ENCODE data around the gene CSGALNACT2. TPM values are rescaled to one million over a fixed set of nuclear protein-coding genes. Genes with fewer than 3 reads are reported as not detected.

Gene CSGALNACT2
- total RNA-seq, 1 experiment from 2014 or later, result 5.1 TPM

DNA sequence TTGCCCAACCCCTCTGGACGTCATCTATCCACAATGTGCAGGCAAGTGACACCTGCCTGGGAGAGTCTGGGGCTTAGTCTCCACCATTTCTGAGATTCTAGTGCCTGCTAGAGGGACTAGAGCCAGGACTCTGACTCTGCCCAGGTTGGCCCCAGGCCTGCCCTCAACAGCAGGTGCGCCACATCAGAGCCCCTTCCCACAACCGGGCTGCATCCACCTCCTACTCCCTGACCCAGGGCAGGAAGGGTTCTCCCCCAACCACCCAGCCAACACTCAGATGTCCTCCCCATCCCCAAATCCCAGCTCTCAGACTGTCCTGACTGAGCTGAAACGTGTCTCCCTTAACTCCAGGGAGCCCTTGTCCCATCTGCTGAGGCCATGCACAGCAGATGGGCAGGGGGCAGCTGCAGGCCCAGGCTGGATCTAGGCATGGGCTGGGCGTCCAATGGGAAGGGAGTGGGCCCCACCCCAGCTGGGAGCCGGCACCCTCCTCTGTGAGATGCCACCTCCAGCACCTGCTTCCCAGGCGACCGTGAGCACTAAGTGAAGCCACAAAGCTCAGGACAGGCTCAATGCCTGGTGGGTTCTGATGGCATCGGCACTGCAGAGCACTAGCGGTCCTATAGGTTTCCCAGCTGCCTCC is 79.4 kb downstream of the CSGALNACT2 start:
- Mint-ChIP-seq H3K4me1 (peaks cover 12% of the 10 kb centered on the region), H3K27me3 (ENCODE audit: low read depth) (no peaks in the 10 kb centered on the region), H3K36me3 (no peaks in the 10 kb centered on the region), H3K9me3 (no peaks in the 10 kb centered on the region), H3K4me3 (no peak overlapping the region), H3K27ac (no peak overlapping the region; the same call in 1 of the 2 replicates)
- no peak for DNase-seq (ENCODE audit: low spot score)
- no peak for ATAC-seq
- TF ChIP-seq ATF6 (CRISPR knock-in tag; IDR thresholded peaks at IDR 0.05) (no peak), MLX (CRISPR knock-in tag; IDR thresholded peaks at IDR 0.05) (no peak)
- TF ChIP-seq, protein P1, sequence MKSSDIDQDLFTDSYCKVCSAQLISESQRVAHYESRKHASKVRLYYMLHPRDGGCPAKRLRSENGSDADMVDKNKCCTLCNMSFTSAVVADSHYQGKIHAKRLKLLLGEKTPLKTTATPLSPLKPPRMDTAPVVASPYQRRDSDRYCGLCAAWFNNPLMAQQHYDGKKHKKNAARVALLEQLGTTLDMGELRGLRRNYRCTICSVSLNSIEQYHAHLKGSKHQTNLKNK (CRISPR knock-in tag; IDR thresholded peaks at IDR 0.05), result no peak
- POLR2A ChIA-PET, result no interaction called here
- CTCF ChIA-PET, result interaction anchor here (0.9 to 2.8 kb wide), 7 partner anchors 9 to 466 kb away, joined by 3 to 12 read pairs (median 3); no protein-coding TSS in a partner anchor

DNA sequence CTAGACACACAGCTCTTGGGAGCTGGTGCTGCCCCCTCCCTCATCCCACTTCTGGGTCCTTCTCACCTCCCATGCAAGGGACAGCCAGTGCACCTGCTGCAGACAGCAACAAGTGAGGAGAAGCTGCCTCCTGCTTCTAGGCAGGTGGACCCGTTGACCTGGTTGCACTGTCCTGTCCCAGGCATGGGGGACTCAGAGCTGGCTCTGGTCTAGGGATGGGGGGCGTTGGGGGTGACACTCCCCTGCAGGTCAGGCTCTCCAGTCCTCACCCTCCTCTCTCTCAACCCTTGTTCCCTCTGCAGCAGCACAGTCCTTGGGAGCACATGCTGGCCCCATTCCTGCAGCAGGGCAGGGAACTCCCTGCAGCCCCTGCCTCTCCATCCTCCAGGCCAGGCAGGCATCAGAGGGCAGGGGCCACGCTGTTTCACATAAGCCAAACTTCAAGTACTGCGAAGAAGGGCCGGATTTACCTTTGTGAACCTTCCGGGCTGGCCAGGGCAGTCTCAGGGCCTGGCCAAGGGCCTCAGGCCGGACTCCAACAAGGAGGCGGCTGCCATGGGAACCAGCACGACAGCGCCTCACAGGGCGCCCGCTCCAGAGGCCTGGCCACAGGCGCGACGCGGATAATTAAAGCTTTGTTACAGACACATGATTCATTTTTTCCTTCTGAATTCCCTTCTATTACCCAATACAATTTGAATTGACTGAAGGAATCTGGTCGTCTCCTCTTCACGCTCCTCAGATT is 80.1 kb downstream of the CSGALNACT2 start:
- POLR2A ChIA-PET, result no interaction called here
- CTCF ChIA-PET, result interaction anchor here (0.9 to 2.8 kb wide), 6 partner anchors 12 to 465 kb away, joined by 3 to 12 read pairs (median 4); no protein-coding TSS in a partner anchor
- Mint-ChIP-seq H3K27ac (no peak overlapping the region), H3K36me3 (no peaks in the 10 kb centered on the region), H3K9me3 (no peaks in the 10 kb centered on the region), H3K27me3 (ENCODE audit: low read depth) (no peaks in the 10 kb centered on the region), H3K4me1 (peaks cover 12% of the 10 kb centered on the region), H3K4me3 (no peak overlapping the region)
- TF ChIP-seq NFE2L1 (CRISPR knock-in tag; IDR thresholded peaks at IDR 0.05), result no peak
- ATAC-seq (no peak), DNase-seq (ENCODE audit: low spot score) (no peak)

DNA sequence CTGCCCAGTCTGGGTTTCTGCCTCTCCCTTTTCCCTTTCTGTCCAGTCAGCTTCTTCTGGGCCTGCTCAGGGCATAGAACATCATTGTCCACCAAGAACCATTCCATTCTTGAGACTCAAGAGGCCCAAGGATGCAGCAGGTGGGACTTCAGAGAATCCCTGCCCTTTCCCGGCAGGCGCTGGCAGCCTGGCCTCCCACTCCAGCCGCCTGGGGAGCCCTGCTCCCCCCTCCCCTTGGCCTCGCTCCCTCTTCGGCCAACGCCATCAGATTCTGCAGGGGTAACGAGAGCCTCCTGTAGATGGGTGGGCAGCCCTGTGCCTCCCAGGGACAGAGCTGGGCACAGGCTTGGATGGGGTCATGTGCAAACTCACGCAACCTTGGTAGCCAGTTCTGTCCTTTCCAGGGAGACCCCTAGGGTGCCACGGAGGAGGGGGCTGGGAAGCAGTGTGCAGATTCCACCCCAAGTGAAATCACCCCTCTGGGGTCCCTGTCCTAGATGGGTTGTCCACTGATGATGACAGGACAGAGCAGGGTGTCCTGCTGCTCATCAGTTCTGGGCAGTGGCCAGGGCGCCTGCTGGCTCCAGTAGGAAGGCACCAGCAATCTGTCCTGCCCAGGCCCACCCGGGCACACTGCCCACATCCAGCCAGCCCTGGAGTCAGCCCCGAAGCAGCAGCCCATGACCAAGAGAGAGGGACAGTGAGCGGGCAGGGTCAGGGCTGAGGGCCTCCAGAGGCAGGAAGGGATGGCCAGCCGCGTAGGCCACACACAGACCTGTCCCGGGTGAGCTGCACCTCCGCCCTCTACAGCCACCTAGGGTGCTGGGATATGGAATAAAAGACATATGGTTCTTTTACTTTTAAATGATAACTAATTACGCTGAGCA is 80.9 kb downstream of the CSGALNACT2 start:
- ChIA-PET POLR2A (no interaction called here), CTCF (interaction anchor here (0.8 to 2.8 kb wide), 6 partner anchors 14 to 464 kb away, joined by 3 to 12 read pairs (median 4); no protein-coding TSS in a partner anchor)
- Mint-ChIP-seq H3K27me3 (ENCODE audit: low read depth) (no peaks in the 10 kb centered on the region), H3K4me3 (no peak overlapping the region), H3K27ac (no peak overlapping the region), H3K4me1 (peaks cover 12% of the 10 kb centered on the region), H3K36me3 (no peaks in the 10 kb centered on the region), H3K9me3 (no peaks in the 10 kb centered on the region)
- ATAC-seq (no peak), DNase-seq (ENCODE audit: low spot score) (no peak)
- no peak for TF ChIP-seq FOXP1 (CRISPR knock-in tag; IDR thresholded peaks at IDR 0.05; ENCODE audit: borderline replicate concordance)
- TF ChIP-seq, protein P2, sequence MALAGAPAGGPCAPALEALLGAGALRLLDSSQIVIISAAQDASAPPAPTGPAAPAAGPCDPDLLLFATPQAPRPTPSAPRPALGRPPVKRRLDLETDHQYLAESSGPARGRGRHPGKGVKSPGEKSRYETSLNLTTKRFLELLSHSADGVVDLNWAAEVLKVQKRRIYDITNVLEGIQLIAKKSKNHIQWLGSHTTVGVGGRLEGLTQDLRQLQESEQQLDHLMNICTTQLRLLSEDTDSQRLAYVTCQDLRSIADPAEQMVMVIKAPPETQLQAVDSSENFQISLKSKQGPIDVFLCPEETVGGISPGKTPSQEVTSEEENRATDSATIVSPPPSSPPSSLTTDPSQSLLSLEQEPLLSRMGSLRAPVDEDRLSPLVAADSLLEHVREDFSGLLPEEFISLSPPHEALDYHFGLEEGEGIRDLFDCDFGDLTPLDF (CRISPR knock-in tag; IDR thresholded peaks at IDR 0.05), result no peak
- TF ChIP-seq, protein P3, sequence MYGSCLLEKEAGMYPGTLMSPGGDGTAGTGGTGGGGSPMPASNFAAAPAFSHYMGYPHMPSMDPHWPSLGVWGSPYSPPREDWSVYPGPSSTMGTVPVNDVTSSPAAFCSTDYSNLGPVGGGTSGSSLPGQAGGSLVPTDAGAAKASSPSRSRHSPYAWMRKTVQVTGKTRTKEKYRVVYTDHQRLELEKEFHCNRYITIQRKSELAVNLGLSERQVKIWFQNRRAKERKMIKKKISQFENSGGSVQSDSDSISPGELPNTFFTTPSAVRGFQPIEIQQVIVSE (CRISPR knock-in tag; IDR thresholded peaks at IDR 0.05; ENCODE audit: borderline replicate concordance), result no peak
- TF ChIP-seq ZSCAN18 (CRISPR knock-in tag; IDR thresholded peaks at IDR 0.05), result no peak
- TF ChIP-seq, protein P4, sequence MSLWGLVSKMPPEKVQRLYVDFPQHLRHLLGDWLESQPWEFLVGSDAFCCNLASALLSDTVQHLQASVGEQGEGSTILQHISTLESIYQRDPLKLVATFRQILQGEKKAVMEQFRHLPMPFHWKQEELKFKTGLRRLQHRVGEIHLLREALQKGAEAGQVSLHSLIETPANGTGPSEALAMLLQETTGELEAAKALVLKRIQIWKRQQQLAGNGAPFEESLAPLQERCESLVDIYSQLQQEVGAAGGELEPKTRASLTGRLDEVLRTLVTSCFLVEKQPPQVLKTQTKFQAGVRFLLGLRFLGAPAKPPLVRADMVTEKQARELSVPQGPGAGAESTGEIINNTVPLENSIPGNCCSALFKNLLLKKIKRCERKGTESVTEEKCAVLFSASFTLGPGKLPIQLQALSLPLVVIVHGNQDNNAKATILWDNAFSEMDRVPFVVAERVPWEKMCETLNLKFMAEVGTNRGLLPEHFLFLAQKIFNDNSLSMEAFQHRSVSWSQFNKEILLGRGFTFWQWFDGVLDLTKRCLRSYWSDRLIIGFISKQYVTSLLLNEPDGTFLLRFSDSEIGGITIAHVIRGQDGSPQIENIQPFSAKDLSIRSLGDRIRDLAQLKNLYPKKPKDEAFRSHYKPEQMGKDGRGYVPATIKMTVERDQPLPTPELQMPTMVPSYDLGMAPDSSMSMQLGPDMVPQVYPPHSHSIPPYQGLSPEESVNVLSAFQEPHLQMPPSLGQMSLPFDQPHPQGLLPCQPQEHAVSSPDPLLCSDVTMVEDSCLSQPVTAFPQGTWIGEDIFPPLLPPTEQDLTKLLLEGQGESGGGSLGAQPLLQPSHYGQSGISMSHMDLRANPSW (CRISPR knock-in tag; conservative IDR thresholded peaks at IDR 0.05; ENCODE audit: low read depth), result no peak
- no peak for TF ChIP-seq SMAD4 (CRISPR knock-in tag; IDR thresholded peaks at IDR 0.05)
- TF ChIP-seq MYBL2 (CRISPR knock-in tag; IDR thresholded peaks at IDR 0.05), result no peak
- TF ChIP-seq CREM (CRISPR knock-in tag; IDR thresholded peaks at IDR 0.05), result no peak
- TF ChIP-seq MXD4 (CRISPR knock-in tag; IDR thresholded peaks at IDR 0.05; ENCODE audit: borderline replicate concordance), result no peak
- no peak for TF ChIP-seq ZNF138 (CRISPR knock-in tag; conservative IDR thresholded peaks at IDR 0.05)
- TF ChIP-seq FOXP4 (CRISPR knock-in tag; IDR thresholded peaks at IDR 0.05), result no peak
